Muscle of back (tissue), 13 donors: Measurements from ENCODE around the gene GET3. TPM values are rescaled to one million over a fixed set of nuclear protein-coding genes. Genes with fewer than 3 reads are reported as not detected.
"Not testable (repeated sequence)": the region's sequence is repeated elsewhere in the genome, so short reads cannot be mapped to it uniquely, and the experiment has no call there.

Experiments used
- DNase-seq, 3 donors: peaks; one replicate each; pipeline versions ENCODE4 v3.0.0 to v3.0.0-alpha.2; 2013
- long read RNA-seq, 9 donors: transcript quantifications; one replicate each; lab custom pipeline, GENCODE V29; 2026
- polyA plus RNA-seq, 10 donors: library from polyadenylated mRNA; unstranded; fragments of 120-200 nt; gene quantifications; one replicate each; pipeline ENCODE4 v1.2.1, GENCODE V29; 2013; ENCODE audit not compliant: insufficient read length in 10 of 10

The GET3 gene
- polyA plus RNA-seq = 10 to 100 TPM; 36.3 to 54.8 (median 41.8) TPM
- long read RNA-seq, donor 1, transcript ASNA1-201 (7 exons, 1,280 nt) = major isoform, 9 of 15 reads
- long read RNA-seq, donor 1, partial matches to known transcripts = 6 of 15 reads
- long read RNA-seq, donor 1, other reads (novel, unspliced or antisense) = 0 of 15 reads
- long read RNA-seq, donor 2, transcript ASNA1-201 (7 exons, 1,280 nt) = major isoform, 18 of 23 reads
- long read RNA-seq, donor 2, partial matches to known transcripts = 5 of 23 reads
- long read RNA-seq, donor 2, other reads (novel, unspliced or antisense) = 0 of 23 reads
- long read RNA-seq, donor 3 = 0 reads
- long read RNA-seq, donor 4, transcript ASNA1-201 (7 exons, 1,280 nt) = major isoform, 17 of 35 reads
- long read RNA-seq, donor 4, partial matches to known transcripts = 18 of 35 reads
- long read RNA-seq, donor 4, other reads (novel, unspliced or antisense) = 0 of 35 reads
- long read RNA-seq, donor 5, transcript ASNA1-201 (7 exons, 1,280 nt) = major isoform, 27 of 32 reads
- long read RNA-seq, donor 5, partial matches to known transcripts = 5 of 32 reads
- long read RNA-seq, donor 5, other reads (novel, unspliced or antisense) = 0 of 32 reads
- long read RNA-seq, donor 6, transcript ASNA1-201 (7 exons, 1,280 nt) = major isoform, 22 of 31 reads
- long read RNA-seq, donor 6, partial matches to known transcripts = 7 of 31 reads
- long read RNA-seq, donor 6, other reads (novel, unspliced or antisense) = 0 of 31 reads
- long read RNA-seq, donor 7, transcript ASNA1-201 (7 exons, 1,280 nt) = major isoform, 15 of 26 reads
- long read RNA-seq, donor 7, partial matches to known transcripts = 10 of 26 reads
- long read RNA-seq, donor 7, other reads (novel, unspliced or antisense) = 0 of 26 reads
- long read RNA-seq, donor 8, transcript ASNA1-201 (7 exons, 1,280 nt) = major isoform, 14 of 23 reads
- long read RNA-seq, donor 8, partial matches to known transcripts = 8 of 23 reads
- long read RNA-seq, donor 8, other reads (novel, unspliced or antisense) = 0 of 23 reads
- long read RNA-seq, donor 9, partial matches to known transcripts = 0 of 2 reads
- long read RNA-seq, donor 9, other reads (novel, unspliced or antisense) = 0 of 2 reads

GRCh38 chr19:12736995-12737834, at the start of gene GET3:
Gene GET3 (plus strand): TSS chr19:12737497. CDS start chr19:12737506, 9 bp downstream.
- DNase-seq = peak; percentile 95 to 100 (median 98)

GRCh38 chr19:12689012-12689411, 48.3 kb upstream of the GET3 start:
- no peak for DNase-seq

- no peak for DNase-seq
Measured at GRCh38 chr19:12689581-12690216, 47.6 kb upstream of the GET3 start.

GRCh38 chr19:12692960-12693359, 44.3 kb upstream of the GET3 start:
- no peak for DNase-seq

GRCh38 chr19:12694641-12695040, 42.7 kb upstream of the GET3 start:
- no peak for DNase-seq

GRCh38 chr19:12695096-12695495, 42.2 kb upstream of the GET3 start:
- DNase-seq = no peak

GRCh38 chr19:12695514-12695913, 41.8 kb upstream of the GET3 start:
- DNase-seq = no peak

GRCh38 chr19:12695997-12696365, 41.3 kb upstream of the GET3 start:
- DNase-seq = no peak

GRCh38 chr19:12696366-12697335, 40.6 kb upstream of the GET3 start, which contains the start of gene FBXW9:
Gene FBXW9 (minus strand): TSS chr19:12696631. CDS start chr19:12696581, 50 bp downstream.
- DNase-seq = peak; percentile 95 to 98 (median 97)

GRCh38 chr19:12697425-12697824, 39.9 kb upstream of the GET3 start:
- DNase-seq = not testable (repeated sequence)

GRCh38 chr19:12698138-12698537, 39.2 kb upstream of the GET3 start:
- no peak for DNase-seq

GRCh38 chr19:12701596-12702282, 35.6 kb upstream of the GET3 start:
- DNase-seq = no peak

- DNase-seq = peak in 2 of 3 donors; percentile 27 to 53
Measured at GRCh38 chr19:12703046-12703445, 34.3 kb upstream of the GET3 start.

- DNase-seq = no peak
Measured at GRCh38 chr19:12705169-12705568, 32.1 kb upstream of the GET3 start.

GRCh38 chr19:12705654-12706331, 31.5 kb upstream of the GET3 start:
- no peak for DNase-seq

- DNase-seq = no peak
Measured at GRCh38 chr19:12706332-12706718, 31.0 kb upstream of the GET3 start.

- DNase-seq = no peak
Measured at GRCh38 chr19:12708641-12709040, 28.7 kb upstream of the GET3 start.

- DNase-seq = no peak
Measured at GRCh38 chr19:12711187-12711586, 26.1 kb upstream of the GET3 start.
